SU-DHL-6 (cell line): ENCODE data around the gene MOV10.
"Not testable (repeated sequence)": the region's sequence is repeated elsewhere in the genome, so short reads cannot be mapped to it uniquely, and the experiment has no call there.

Experiments
- H2AFZ ChIP-seq: fragments of 200-600 bp; sonication (generic); 2 replicates; pipeline ENCODE4 v1.6.1; 2014; ENCODE audit warnings: low read depth, mild to moderate bottlenecking, moderate library complexity, mixed read lengths, antibody characterized with exemption, low read length; ENCODE audit not compliant: severe bottlenecking
- H3F3A ChIP-seq: fragments of 200-600 bp; shearing (Covaris generic); 2 replicates; pipeline ENCODE4 v1.6.0; 2016; ENCODE audit warnings: antibody characterized with exemption, mild to moderate bottlenecking; ENCODE audit not compliant: insufficient read depth
- H3K27ac ChIP-seq: fragments of 200-600 bp; sonication (generic); 2 replicates; pipeline ENCODE4 v1.5.1; 2016; ENCODE audit warnings: low read depth, mild to moderate bottlenecking, low read length, moderate library complexity, mixed read lengths
- H3K27me3 ChIP-seq: fragments of 200-600 bp; sonication (generic), shearing (Covaris generic); 2 replicates; pipeline ENCODE4 v1.6.0; 2014; ENCODE audit warnings: mild to moderate bottlenecking, low read length
- H3K36me3 ChIP-seq: fragments of 200-600 bp; sonication (generic); 2 replicates; pipeline ENCODE4 v1.6.1; 2014; ENCODE audit warnings: mild to moderate bottlenecking, low read length, mixed read lengths
- H3K4me2 ChIP-seq: fragments of 300-600, 200-600 bp; shearing (Covaris generic), sonication (generic); 2 replicates; pipeline ENCODE4 v1.6.0; 2014; ENCODE audit warnings: low read length, low read depth, mild to moderate bottlenecking; ENCODE audit not compliant: poor library complexity, severe bottlenecking
- H3K4me3 ChIP-seq: fragments of 200-600 bp; sonication (generic); 2 replicates; pipeline ENCODE4 v1.5.1; 2014; ENCODE audit warnings: antibody characterized with exemption, low read length, mild to moderate bottlenecking, mixed read lengths; ENCODE audit not compliant: insufficient read depth, poor library complexity, severe bottlenecking
- H3K79me2 ChIP-seq: fragments of 200-600 bp; sonication (generic); 2 replicates; pipeline ENCODE4 v1.6.1; 2014; ENCODE audit warnings: mild to moderate bottlenecking, low read length, moderate library complexity; ENCODE audit not compliant: insufficient read depth
- H3K9ac ChIP-seq: fragments of 200-600 bp; sonication (generic); 2 replicates; pipeline ENCODE4 v1.7.0; 2014; ENCODE audit warnings: mild to moderate bottlenecking, low read length
- H3K9me2 ChIP-seq: fragments of 200-600 bp; sonication (generic); replicated peaks from 2 replicates; pipeline ENCODE4 v1.6.1; 2014; ENCODE audit warnings: low read length; ENCODE audit not compliant: insufficient read depth
- H3K9me3 ChIP-seq: fragments of 200-600 bp; sonication (generic); 2 replicates; pipeline ENCODE4 v1.6.1; 2014; ENCODE audit warnings: low read length, mixed read lengths; ENCODE audit not compliant: insufficient read depth
- H4K20me1 ChIP-seq: fragments of 200-600 bp; sonication (generic); 2 replicates; pipeline ENCODE4 v1.6.1; 2014; ENCODE audit warnings: low read depth, mild to moderate bottlenecking, antibody characterized with exemption, low read length, moderate library complexity, mixed read lengths
- EZH2phosphoT487 ChIP-seq: fragments of 200-600 bp; sonication (generic), shearing (Covaris generic); conservative IDR thresholded peaks from 2 replicates; pipeline ENCODE4 v1.6.1; 2018; ENCODE audit warnings: mild to moderate bottlenecking, antibody characterized with exemption, low read length, moderate library complexity, mixed read lengths
- TF ChIP-seq, protein P1 (sequence below): fragments of 200-600 bp; sonication (generic); IDR thresholded peaks from one replicate; pipeline ENCODE4 v1.5.1; 2017; ENCODE audit warnings: antibody characterized with exemption, mild to moderate bottlenecking, low read length, moderate library complexity; ENCODE audit not compliant: insufficient read depth, poor library complexity, severe bottlenecking

The MOV10 gene

DNA sequence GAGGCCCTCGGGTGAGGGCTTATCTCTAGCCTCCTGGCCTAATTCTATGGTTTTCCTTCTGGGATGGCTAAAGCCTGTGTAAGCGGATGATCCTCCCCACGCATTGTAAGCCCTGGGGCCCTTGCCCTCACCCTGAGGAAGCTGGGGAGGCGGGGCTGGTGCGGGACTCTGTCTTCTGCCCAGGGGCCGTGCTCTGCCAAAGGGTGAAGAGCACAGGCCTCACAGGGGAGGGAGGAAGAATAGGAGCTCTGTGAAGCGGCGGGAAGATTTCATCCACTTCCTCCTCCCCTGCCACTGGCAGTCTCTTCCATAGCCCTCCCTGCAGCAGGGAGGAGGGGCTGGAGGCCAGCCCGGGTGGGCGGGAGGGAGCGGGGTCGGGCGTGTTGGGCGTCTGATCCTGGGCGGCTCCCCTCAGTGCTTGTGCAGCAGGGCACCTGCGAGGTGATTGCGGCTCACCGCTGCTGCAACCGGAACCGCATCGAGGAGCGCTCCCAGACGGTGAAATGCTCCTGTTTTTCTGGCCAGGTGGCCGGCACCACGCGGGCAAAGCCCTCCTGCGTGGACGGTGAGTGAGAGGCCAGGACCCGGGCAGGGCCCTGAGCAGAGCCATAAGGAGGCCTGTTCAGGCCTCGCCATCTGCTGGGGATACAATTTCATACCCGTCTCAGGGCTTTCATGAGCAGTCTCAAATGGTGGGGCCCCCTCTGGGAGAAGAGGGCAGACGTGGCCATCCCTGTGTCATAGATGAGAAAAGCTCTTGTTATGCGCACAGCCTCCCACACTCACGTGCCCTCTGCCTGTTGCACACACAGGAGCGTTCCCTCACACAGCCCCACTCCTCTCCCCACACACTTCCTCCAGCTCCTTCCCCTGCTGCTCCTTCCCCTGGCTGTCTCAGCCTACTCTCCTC, 48.4 kb downstream of the MOV10 start:
- Histone ChIP-seq H2AFZ (no peak overlapping the region), H4K20me1 (no peaks in the 10 kb centered on the region), H3K27ac (no peak overlapping the region), H3F3A (no peaks in the 10 kb centered on the region), H3K27me3 (no peaks in the 10 kb centered on the region), H3K79me2 (no peaks in the 10 kb centered on the region), H3K4me2 (no peak overlapping the region), H3K9me3 (no peaks in the 10 kb centered on the region), H3K36me3 (no peaks in the 10 kb centered on the region), H3K9me2 (no peaks in the 10 kb centered on the region), H3K4me3 (no peak overlapping the region), H3K9ac (no peak overlapping the region)
- no peak for TF ChIP-seq EZH2phosphoT487
- TF ChIP-seq, protein P1, sequence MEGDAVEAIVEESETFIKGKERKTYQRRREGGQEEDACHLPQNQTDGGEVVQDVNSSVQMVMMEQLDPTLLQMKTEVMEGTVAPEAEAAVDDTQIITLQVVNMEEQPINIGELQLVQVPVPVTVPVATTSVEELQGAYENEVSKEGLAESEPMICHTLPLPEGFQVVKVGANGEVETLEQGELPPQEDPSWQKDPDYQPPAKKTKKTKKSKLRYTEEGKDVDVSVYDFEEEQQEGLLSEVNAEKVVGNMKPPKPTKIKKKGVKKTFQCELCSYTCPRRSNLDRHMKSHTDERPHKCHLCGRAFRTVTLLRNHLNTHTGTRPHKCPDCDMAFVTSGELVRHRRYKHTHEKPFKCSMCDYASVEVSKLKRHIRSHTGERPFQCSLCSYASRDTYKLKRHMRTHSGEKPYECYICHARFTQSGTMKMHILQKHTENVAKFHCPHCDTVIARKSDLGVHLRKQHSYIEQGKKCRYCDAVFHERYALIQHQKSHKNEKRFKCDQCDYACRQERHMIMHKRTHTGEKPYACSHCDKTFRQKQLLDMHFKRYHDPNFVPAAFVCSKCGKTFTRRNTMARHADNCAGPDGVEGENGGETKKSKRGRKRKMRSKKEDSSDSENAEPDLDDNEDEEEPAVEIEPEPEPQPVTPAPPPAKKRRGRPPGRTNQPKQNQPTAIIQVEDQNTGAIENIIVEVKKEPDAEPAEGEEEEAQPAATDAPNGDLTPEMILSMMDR = no peak

DNA sequence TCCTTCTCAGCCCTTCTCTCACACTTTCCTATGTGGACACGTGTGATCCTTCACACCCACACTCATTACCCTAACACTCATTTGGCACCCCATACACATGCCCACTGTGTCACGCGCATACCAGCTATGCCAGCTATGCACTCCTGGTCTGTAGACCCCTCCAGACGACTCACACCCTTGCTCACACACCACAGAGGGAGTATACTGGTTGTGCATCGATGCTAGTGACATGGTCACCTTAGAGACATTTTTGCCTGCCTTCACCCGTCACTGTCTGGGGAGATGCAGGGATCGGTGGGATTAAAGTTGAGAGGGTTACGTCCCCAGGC, 49.0 kb downstream of the MOV10 start:
- Histone ChIP-seq H3K9me3 (no peaks in the 10 kb centered on the region), H3K9me2 (no peaks in the 10 kb centered on the region), H2AFZ (no peak overlapping the region), H4K20me1 (no peaks in the 10 kb centered on the region), H3K36me3 (no peaks in the 10 kb centered on the region), H3K9ac (no peak overlapping the region), H3K4me3 (no peak overlapping the region), H3K27ac (no peak overlapping the region), H3K4me2 (no peak overlapping the region), H3K79me2 (no peaks in the 10 kb centered on the region), H3F3A (no peaks in the 10 kb centered on the region), H3K27me3 (no peaks in the 10 kb centered on the region)
- TF ChIP-seq, protein P1 = no peak
- no peak for TF ChIP-seq EZH2phosphoT487

DNA sequence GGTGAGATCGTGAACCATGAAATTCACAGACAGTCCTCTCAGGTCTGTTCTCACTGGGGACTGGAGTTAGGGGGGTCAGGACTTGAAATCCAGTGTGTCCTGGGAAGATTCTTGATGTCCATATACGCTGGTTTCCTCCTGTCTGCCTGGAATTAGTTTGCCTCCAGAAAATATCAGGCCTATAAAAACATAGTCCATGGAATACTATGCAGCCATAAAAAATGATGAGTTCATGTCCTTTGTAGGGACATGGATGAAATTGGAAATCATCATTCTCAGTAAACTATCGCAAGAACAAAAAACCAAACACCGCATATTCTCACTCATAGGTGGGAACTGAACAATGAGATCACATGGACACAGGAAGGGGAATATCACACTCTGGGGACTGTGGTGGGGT, 49.8 kb downstream of the MOV10 start:
- H4K20me1 ChIP-seq, H3K4me3 ChIP-seq, H3K36me3 ChIP-seq, H3F3A ChIP-seq, H3K27ac ChIP-seq, H3K9ac ChIP-seq, H3K27me3 ChIP-seq, H2AFZ ChIP-seq, H3K79me2 ChIP-seq, H3K9me3 ChIP-seq, H3K4me2 ChIP-seq, H3K9me2 ChIP-seq: not testable (repeated sequence)

DNA sequence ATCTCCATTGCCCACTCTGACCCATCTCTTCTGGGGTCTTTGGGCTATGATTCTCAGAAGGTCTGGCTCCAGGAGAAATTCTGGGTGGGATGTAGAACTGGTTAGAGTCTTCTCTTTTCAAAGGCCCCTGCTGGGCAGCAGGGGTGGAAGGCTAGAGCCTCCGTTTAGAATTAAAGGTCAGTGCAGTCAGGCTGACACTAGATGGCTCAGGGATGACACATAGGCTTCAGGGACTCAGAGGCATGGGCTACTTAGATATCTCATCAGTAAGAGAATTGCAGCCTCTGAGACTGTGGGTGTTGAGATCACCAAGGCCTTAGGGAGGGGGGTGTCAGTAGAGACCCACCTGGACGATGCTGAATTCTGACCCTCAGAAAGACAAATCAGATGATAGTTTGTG, 53.3 kb downstream of the MOV10 start:
- no peaks in the 10 kb centered on the region for H3K79me2 ChIP-seq
- H3K4me3 ChIP-seq = no peak overlapping the region
- TF ChIP-seq, protein P1 = no peak
- TF ChIP-seq EZH2phosphoT487 = no peak
- H3F3A ChIP-seq = no peaks in the 10 kb centered on the region
- H4K20me1 ChIP-seq = no peaks in the 10 kb centered on the region
- H3K36me3 ChIP-seq = no peaks in the 10 kb centered on the region
- H3K4me2 ChIP-seq = no peak overlapping the region
- H3K27me3 ChIP-seq = no peaks in the 10 kb centered on the region
- no peak overlapping the region for H2AFZ ChIP-seq
- H3K9me3 ChIP-seq = no peaks in the 10 kb centered on the region
- H3K27ac ChIP-seq = no peak overlapping the region
- no peak overlapping the region for H3K9ac ChIP-seq
- H3K9me2 ChIP-seq = no peaks in the 10 kb centered on the region

DNA sequence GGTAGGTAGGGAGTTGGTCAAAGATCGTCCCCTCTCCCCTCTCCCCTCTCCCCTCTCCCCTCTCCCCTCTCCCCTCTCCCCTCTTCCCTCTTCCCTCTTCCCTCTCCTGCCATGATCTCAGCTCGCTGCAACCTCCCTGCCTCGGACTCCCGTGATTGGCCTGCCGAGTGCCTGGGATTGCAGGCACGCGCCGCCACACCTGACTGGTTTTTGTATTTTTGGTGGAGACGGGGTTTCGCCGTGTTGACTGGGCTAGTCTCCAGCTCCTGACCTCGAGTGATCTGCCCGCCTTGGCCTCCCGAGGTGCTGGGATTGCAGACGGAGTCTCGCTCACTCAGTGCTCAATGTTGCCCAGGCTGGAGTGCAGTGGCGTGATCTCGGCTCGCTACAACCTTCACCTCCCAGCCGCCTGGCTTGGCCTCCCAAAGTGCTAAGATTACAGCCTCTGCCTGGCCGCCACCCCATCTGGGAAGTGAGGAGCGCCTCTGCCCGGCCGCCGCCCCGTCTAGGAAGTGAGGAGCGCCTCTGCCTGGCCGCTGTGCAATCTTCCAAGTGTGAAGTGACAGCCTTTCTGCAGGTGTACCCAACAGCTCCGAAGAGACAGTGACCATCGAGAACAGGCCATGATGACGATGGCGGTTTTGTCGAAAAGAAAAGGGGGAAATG, 54.0 kb downstream of the MOV10 start:
- H3K4me3 ChIP-seq, H3K9ac ChIP-seq, H4K20me1 ChIP-seq, H3K79me2 ChIP-seq, H3K4me2 ChIP-seq, H3K36me3 ChIP-seq, H3K9me2 ChIP-seq, H3K27ac ChIP-seq, H3K9me3 ChIP-seq, H2AFZ ChIP-seq, H3K27me3 ChIP-seq, H3F3A ChIP-seq: not testable (repeated sequence)
